Measurements from ENCODE around the gene CPSF4. TPM values are rescaled to one million over a fixed set of nuclear protein-coding genes. Genes with fewer than 3 reads are reported as not detected.

The CPSF4 gene
- total and polyA plus RNA-seq, 8 donors: 25.9 to 43.3 (median 33.0) TPM

DNA sequence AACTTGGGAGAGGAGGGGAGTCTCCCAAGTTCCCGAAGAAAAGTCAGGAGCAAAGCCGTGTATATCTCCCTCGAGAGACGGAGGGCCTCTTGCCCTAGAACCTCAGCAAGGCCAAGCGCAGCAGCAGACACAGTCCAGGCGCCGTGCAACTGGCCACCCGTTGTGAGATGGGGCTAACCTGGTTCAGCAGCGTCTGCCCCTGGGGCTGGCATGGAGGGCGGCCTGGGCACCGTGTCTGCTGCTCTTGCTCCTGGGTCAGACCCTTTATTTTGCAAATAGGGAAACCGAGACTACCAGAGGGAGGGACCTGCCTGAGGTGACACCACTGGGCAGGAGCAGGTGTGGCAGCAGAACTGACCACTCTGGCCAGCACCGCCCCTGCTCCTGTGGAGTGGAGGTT, 13.8 kb downstream of the CPSF4 start:
- no peak for DNase-seq
- H3K36me3 ChIP-seq: peaks cover 0 to 100% of the 10 kb centered on the region in 2 donors

GRCh38 chr7:99453105-99453504, 14.4 kb downstream of the CPSF4 start:
- Histone ChIP-seq H3K27ac (no peak overlapping the region), H3K4me3 (no peak overlapping the region), H3K9me3 (no peaks in the 10 kb centered on the region), H3K27me3 (no peaks in the 10 kb centered on the region), H3K4me1 (no peaks in the 10 kb centered on the region), H3K36me3 (peaks cover 0 to 100% of the 10 kb centered on the region in 2 donors)
- DNase-seq (no peak), ATAC-seq (no peak)
- intact Hi-C loops (cut with DNase I): no loop called here
- TF ChIP-seq, protein P1, sequence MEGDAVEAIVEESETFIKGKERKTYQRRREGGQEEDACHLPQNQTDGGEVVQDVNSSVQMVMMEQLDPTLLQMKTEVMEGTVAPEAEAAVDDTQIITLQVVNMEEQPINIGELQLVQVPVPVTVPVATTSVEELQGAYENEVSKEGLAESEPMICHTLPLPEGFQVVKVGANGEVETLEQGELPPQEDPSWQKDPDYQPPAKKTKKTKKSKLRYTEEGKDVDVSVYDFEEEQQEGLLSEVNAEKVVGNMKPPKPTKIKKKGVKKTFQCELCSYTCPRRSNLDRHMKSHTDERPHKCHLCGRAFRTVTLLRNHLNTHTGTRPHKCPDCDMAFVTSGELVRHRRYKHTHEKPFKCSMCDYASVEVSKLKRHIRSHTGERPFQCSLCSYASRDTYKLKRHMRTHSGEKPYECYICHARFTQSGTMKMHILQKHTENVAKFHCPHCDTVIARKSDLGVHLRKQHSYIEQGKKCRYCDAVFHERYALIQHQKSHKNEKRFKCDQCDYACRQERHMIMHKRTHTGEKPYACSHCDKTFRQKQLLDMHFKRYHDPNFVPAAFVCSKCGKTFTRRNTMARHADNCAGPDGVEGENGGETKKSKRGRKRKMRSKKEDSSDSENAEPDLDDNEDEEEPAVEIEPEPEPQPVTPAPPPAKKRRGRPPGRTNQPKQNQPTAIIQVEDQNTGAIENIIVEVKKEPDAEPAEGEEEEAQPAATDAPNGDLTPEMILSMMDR (IDR thresholded peaks at IDR 0.05): no peak

More for the DNA sequence above, 13.8 kb downstream of the CPSF4 start:
- intact Hi-C loops (cut with DNase I): no loop called here
- H3K27me3 ChIP-seq: no peaks in the 10 kb centered on the region
- H3K4me3 ChIP-seq: no peak overlapping the region
- TF ChIP-seq, protein P1 (IDR thresholded peaks at IDR 0.05): no peak
- no peak for ATAC-seq
- H3K27ac ChIP-seq: no peak overlapping the region
- no peaks in the 10 kb centered on the region for H3K4me1 ChIP-seq
- H3K9me3 ChIP-seq: no peaks in the 10 kb centered on the region

GRCh38 chr7:99455874-99456273, 17.1 kb downstream of the CPSF4 start:
- H3K27me3 ChIP-seq: no peaks in the 10 kb centered on the region
- no peak for ATAC-seq
- H3K27ac ChIP-seq: no peak overlapping the region
- no peaks in the 10 kb centered on the region for H3K9me3 ChIP-seq
- intact Hi-C loops (cut with DNase I): no loop called here
- no peak overlapping the region for H3K4me3 ChIP-seq
- DNase-seq: peak in 1 of 4 donors; percentile 57
- peaks cover 0 to 8% of the 10 kb centered on the region in 2 donors for H3K4me1 ChIP-seq
- peaks cover 0 to 100% of the 10 kb centered on the region in 2 donors for H3K36me3 ChIP-seq
- TF ChIP-seq, protein P1 (IDR thresholded peaks at IDR 0.05): no peak

GRCh38 chr7:99456288-99456687, 17.5 kb downstream of the CPSF4 start:
- Histone ChIP-seq H3K36me3 (peaks cover 0 to 100% of the 10 kb centered on the region in 2 donors), H3K4me1 (peaks cover 0 to 13% of the 10 kb centered on the region in 2 donors), H3K4me3 (no peak overlapping the region), H3K9me3 (no peaks in the 10 kb centered on the region), H3K27me3 (no peaks in the 10 kb centered on the region), H3K27ac (no peak overlapping the region)
- no peak for ATAC-seq
- DNase-seq: peak in 1 of 4 donors; percentile 76
- TF ChIP-seq, protein P1 (IDR thresholded peaks at IDR 0.05): no peak
- intact Hi-C loops (cut with DNase I): no loop called here

DNA sequence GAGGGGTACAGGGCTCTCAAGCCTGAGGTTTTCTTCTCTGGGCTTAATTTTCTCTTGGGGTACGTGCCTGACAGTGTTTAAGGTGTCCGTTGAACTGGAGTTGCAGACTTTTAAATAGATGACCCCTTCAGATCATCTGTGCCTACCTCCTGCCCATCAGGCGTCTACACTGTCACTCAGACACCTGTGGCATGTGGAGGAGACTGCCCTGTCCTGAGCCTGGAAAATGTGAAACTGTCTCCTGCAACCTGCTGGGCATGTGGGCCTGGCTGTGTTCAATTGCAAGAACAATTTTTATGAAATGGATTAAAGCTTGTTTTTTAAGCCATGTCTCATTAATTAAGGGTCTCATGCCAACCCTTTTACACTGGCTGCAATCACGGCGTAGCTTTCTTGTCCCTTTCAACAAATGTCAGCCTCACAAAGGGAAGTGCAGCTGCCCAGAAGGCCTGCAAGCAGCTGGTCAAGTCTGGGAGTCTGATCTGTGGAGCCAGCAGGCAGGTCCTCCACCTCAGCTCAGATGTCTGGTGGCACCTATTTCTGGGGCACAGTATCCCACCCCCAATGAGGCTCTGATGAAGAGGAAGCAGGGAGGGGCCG, 18.4 kb downstream of the CPSF4 start:
- no peak overlapping the region for H3K27ac ChIP-seq
- ATAC-seq (no peak), DNase-seq (peak in 1 of 4 donors; percentile 10)
- peaks cover 0 to 96% of the 10 kb centered on the region in 2 donors for H3K36me3 ChIP-seq
- no peaks in the 10 kb centered on the region for H3K9me3 ChIP-seq
- peaks cover 0 to 20% of the 10 kb centered on the region in 2 donors for H3K4me1 ChIP-seq
- H3K4me3 ChIP-seq: no peak overlapping the region
- intact Hi-C loops (cut with DNase I): no loop called here
- H3K27me3 ChIP-seq: no peaks in the 10 kb centered on the region
- TF ChIP-seq, protein P1 (IDR thresholded peaks at IDR 0.05): no peak
